SJCRH30 (cell line): ENCODE data around the gene SPNS3. TPM values are rescaled to one million over a fixed set of nuclear protein-coding genes. Genes with fewer than 3 reads are reported as not detected.

ENCODE experiments used
- DNase-seq, 2 experiments: peaks; one replicate each; pipeline ENCODE4 v3.0.0-alpha.2; 2015 to 2020
- H3K27ac ChIP-seq: fragments of 250-450 bp; sonication (Bioruptor Pico); 2 replicates; pipeline ENCODE4 v1.5.1; 2020; ENCODE audit warnings: mild to moderate bottlenecking, moderate library complexity
- H3K27me3 ChIP-seq: fragments of 250-450 bp; sonication (Bioruptor Pico); 2 replicates; pipeline ENCODE4 v1.5.1; 2020; ENCODE audit warnings: mild to moderate bottlenecking, moderate library complexity
- H3K36me3 ChIP-seq: fragments of 250-450 bp; sonication (Bioruptor Pico); 2 replicates; pipeline ENCODE4 v1.5.1; 2020; ENCODE audit warnings: mild to moderate bottlenecking, moderate library complexity
- H3K4me1 ChIP-seq: fragments of 250-450 bp; sonication (Bioruptor Pico); 2 replicates; pipeline ENCODE4 v1.5.1; 2020; ENCODE audit warnings: mild to moderate bottlenecking, moderate library complexity
- H3K4me3 ChIP-seq: fragments of 250-450 bp; sonication (Bioruptor Pico); 2 replicates; pipeline ENCODE4 v1.5.1; 2020; ENCODE audit warnings: mild to moderate bottlenecking, moderate library complexity
- H3K9me3 ChIP-seq: fragments of 250-450 bp; sonication (Bioruptor Pico); replicated peaks from 2 replicates; pipeline ENCODE4 v1.5.1; 2020; ENCODE audit warnings: mild to moderate bottlenecking, moderate library complexity
- total RNA-seq: library from RNA; depleted of rRNA; stranded (reverse); fragments of >200 nt; shearing (Covaris generic); gene quantifications from 2 replicates; pipeline ENCODE4 v1.2.3, GENCODE V29; 2014; rRNA removed

The SPNS3 gene
- not detected in 2 replicates for total RNA-seq

- Histone ChIP-seq H3K36me3 (no peaks in the 10 kb centered on the region), H3K4me1 (no peaks in the 10 kb centered on the region), H3K4me3 (no peak within 1 kb of the TSS), H3K27me3 (no peaks in the 10 kb centered on the region), H3K9me3 (no peaks in the 10 kb centered on the region), H3K27ac (no peak within 1 kb of the TSS)
- no peak for DNase-seq
These were observed at the start of gene SPNS3 for GRCh38 chr17:4433515-4434031. TSS of gene SPNS3 (plus strand) at chr17:4433940. CDS start at chr17:4433968, 28 bp downstream.

GRCh38 chr17:4386406-4386805 lies 47.3 kb upstream of the SPNS3 start:
- no peaks in the 10 kb centered on the region for H3K4me1 ChIP-seq

DNA sequence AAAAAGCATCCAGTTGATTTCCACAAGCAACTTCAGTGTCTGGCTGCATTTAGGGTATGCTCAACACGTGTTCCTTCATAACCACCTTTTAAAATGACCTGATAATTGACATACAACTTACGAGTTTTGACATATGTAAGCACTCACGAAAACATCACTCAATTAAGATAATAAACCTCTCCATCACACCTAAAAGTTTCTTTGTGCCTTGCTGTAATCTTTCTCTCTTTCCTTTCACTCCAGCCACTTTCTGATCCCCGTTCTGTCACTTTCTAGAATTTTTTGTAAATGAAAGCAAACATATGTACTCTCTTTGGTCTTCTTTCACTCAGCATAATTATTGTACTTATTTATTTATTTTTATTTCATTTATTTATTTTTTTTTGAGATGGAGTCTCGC lies 46.6 kb upstream of the SPNS3 start:
- no peaks in the 10 kb centered on the region for H3K27me3 ChIP-seq
- no peak overlapping the region for H3K4me3 ChIP-seq
- no peaks in the 10 kb centered on the region for H3K4me1 ChIP-seq
- no peak for DNase-seq
- no peaks in the 10 kb centered on the region for H3K9me3 ChIP-seq
- no peaks in the 10 kb centered on the region for H3K36me3 ChIP-seq
- H3K27ac ChIP-seq: no peak overlapping the region

More at GRCh38 chr17:4386406-4386805, 47.3 kb upstream of the SPNS3 start:
- Histone ChIP-seq H3K4me3 (no peak overlapping the region), H3K27me3 (no peaks in the 10 kb centered on the region), H3K27ac (no peak overlapping the region), H3K9me3 (no peaks in the 10 kb centered on the region), H3K36me3 (no peaks in the 10 kb centered on the region)
- no peak for DNase-seq

- Histone ChIP-seq H3K4me1 (no peaks in the 10 kb centered on the region), H3K27me3 (no peaks in the 10 kb centered on the region), H3K27ac (no peak overlapping the region), H3K4me3 (no peak overlapping the region), H3K9me3 (no peaks in the 10 kb centered on the region), H3K36me3 (no peaks in the 10 kb centered on the region)
- no peak for DNase-seq
These were observed 44.7 kb upstream of the SPNS3 start for GRCh38 chr17:4389079-4389478.

DNA sequence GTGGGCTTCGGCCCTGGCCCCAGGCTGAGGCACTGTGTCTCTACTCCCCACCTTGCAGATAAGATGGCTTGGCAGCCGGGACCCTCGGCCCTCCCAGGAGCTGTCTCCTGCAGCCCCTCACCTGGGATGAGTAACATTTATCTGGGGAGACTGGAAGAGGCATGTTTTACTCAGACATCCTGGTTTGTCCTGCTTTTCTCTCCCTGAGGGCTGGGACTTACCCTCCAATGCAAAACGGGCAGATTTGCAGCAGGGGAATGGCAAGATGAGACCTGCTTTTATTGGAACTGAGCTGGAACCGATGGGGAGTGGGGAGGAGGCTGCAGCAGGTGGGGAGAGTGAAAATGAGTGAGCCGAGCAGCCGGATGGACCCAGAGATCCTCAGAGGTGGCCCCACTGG lies 39.9 kb upstream of the SPNS3 start:
- Histone ChIP-seq H3K36me3 (no peaks in the 10 kb centered on the region), H3K27ac (no peak overlapping the region), H3K4me3 (no peak overlapping the region), H3K9me3 (no peaks in the 10 kb centered on the region), H3K27me3 (no peaks in the 10 kb centered on the region), H3K4me1 (no peaks in the 10 kb centered on the region)
- no peak for DNase-seq

GRCh38 chr17:4394208-4395110 lies 39.3 kb upstream of the SPNS3 start:
- H3K36me3 ChIP-seq: no peaks in the 10 kb centered on the region
- no peaks in the 10 kb centered on the region for H3K27me3 ChIP-seq
- no peaks in the 10 kb centered on the region for H3K9me3 ChIP-seq
- no peaks in the 10 kb centered on the region for H3K4me1 ChIP-seq
- no peak overlapping the region for H3K27ac ChIP-seq
- DNase-seq: no peak
- H3K4me3 ChIP-seq: no peak overlapping the region

GRCh38 chr17:4395111-4395478 lies 38.6 kb upstream of the SPNS3 start:
- no peak overlapping the region for H3K4me3 ChIP-seq
- H3K27me3 ChIP-seq: no peaks in the 10 kb centered on the region
- DNase-seq: no peak
- no peaks in the 10 kb centered on the region for H3K9me3 ChIP-seq
- no peaks in the 10 kb centered on the region for H3K4me1 ChIP-seq
- H3K36me3 ChIP-seq: no peaks in the 10 kb centered on the region
- H3K27ac ChIP-seq: no peak overlapping the region

DNA sequence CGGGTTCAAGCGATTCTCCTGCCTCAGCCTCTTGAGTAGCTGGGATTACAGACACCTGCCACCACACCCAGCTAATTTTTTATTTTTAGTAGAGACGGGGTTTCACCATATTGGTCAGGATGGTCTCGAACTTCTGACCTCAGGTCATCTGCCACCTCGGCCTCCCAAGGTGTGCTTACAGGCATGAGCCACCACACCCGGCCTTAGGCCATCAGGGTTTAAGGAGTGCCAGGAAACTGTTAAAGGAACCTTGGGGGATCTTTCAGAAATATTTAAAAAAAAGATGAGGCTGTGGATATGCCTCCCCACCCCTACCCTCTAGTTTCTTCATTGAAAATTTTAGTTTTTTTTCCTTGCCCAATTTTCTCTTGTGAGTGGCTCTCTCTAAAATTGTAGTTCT lies 35.9 kb upstream of the SPNS3 start:
- no peaks in the 10 kb centered on the region for H3K9me3 ChIP-seq
- no peak overlapping the region for H3K27ac ChIP-seq
- H3K36me3 ChIP-seq: no peaks in the 10 kb centered on the region
- H3K4me3 ChIP-seq: no peak overlapping the region
- no peaks in the 10 kb centered on the region for H3K27me3 ChIP-seq
- H3K4me1 ChIP-seq: no peaks in the 10 kb centered on the region
- no peak for DNase-seq

DNA sequence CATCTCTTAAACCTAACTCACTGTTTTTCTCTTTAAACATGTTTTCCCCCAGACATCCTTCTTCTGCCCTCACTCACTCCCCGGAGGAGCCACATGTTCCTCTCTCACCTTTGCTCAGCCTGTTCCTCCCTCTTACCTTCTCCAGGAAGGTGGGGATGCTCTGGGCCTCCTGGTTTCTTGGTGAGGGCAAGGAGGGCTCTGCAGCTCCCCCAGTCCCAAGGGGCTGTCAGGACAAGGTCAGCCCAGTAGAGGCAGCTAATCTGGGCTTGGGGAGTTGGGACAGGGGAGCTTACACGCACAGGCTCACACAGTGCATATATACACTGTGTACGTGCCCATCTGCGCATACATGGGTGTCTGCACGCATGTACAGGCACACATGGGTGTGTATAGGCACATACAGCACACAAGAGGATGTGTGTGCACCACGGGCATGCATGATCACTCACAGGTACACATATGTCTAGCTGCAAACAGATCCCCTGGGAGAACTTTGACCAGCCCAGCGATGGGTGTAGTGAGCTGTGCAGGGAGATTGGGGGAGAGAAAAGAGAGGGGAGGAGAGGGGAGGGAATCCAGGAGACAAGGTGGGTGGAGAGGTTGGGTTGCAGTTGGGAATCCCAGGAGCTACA lies 28.6 kb upstream of the SPNS3 start:
- Histone ChIP-seq H3K27ac (no peak overlapping the region), H3K36me3 (no peaks in the 10 kb centered on the region), H3K9me3 (no peaks in the 10 kb centered on the region), H3K4me3 (no peak overlapping the region), H3K27me3 (no peaks in the 10 kb centered on the region), H3K4me1 (no peaks in the 10 kb centered on the region)
- no peak for DNase-seq

GRCh38 chr17:4405699-4406098 lies 28.0 kb upstream of the SPNS3 start:
- H3K4me3 ChIP-seq: no peak overlapping the region
- H3K9me3 ChIP-seq: no peaks in the 10 kb centered on the region
- H3K27me3 ChIP-seq: no peaks in the 10 kb centered on the region
- no peak for DNase-seq
- no peaks in the 10 kb centered on the region for H3K4me1 ChIP-seq
- no peaks in the 10 kb centered on the region for H3K36me3 ChIP-seq
- no peak overlapping the region for H3K27ac ChIP-seq

GRCh38 chr17:4406386-4406785 lies 27.4 kb upstream of the SPNS3 start:
- Histone ChIP-seq H3K4me3 (no peak overlapping the region), H3K36me3 (no peaks in the 10 kb centered on the region), H3K9me3 (no peaks in the 10 kb centered on the region), H3K27me3 (no peaks in the 10 kb centered on the region), H3K4me1 (no peaks in the 10 kb centered on the region), H3K27ac (no peak overlapping the region)
- DNase-seq: no peak

DNA sequence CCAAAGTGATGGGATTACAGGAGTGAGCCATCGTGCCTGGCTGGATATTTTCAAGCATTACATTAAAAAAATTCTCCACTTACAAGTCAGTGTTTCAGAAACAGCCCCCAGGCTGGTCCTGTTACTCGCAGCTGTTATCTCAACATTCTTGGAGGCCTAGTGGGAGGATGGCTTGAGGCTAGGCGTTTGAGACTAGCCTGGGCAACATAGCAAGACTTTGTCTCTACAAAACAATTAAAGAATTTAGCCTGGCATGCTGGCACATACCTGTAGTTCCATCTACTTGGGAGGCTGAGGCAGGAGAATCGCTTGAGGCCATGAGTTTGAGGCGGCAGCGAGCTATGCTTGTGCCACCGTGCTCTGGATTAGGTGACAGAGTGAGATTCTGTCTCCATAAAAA lies 26.5 kb upstream of the SPNS3 start:
- H3K9me3 ChIP-seq: no peaks in the 10 kb centered on the region
- H3K36me3 ChIP-seq: no peaks in the 10 kb centered on the region
- H3K27me3 ChIP-seq: no peaks in the 10 kb centered on the region
- no peaks in the 10 kb centered on the region for H3K4me1 ChIP-seq
- peak in 1 of 2 experiments; percentile 29 for DNase-seq
- no peak overlapping the region for H3K27ac ChIP-seq
- no peak overlapping the region for H3K4me3 ChIP-seq

DNA sequence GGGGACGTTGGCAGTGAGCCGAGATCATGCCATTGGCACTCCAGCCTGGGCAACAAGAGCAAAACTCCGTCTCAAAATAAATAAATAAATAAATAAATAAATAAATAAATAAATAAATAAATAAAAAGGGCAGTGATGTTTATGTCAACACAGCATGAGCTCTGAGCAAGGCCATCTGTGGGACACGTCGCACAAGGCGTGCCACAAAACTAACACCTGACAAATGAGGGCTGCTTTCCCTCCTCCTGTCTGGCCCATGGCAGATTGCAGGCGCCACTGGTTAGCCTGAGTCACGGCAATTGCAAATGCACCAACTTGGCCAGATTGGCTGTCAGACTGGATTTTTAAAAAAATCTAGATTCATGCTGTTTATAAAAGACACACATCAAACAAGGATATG lies 25.9 kb upstream of the SPNS3 start:
- Histone ChIP-seq H3K27me3 (no peaks in the 10 kb centered on the region), H3K9me3 (no peaks in the 10 kb centered on the region), H3K4me3 (no peak overlapping the region), H3K36me3 (no peaks in the 10 kb centered on the region), H3K4me1 (no peaks in the 10 kb centered on the region), H3K27ac (no peak overlapping the region)
- DNase-seq: no peak

DNA sequence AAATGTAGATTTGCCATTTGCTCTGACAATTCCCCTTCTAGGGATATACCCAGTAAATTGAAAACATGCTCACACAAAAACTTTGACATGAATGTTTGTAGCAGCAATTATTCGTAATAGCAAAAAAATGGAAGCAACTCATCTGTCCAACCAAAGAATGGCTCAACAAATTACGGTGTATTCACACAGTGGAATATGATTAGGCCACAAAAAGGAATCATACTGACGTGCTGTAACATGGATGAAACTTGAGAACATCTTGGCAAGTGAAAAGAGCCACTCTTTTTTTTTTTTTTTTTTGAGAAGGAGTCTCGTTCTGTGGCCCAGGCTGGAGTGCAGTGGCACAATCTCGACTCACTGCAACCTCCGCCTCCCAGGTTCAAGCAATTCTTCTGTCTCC lies 24.1 kb upstream of the SPNS3 start:
- H3K27ac ChIP-seq: no peak overlapping the region
- no peaks in the 10 kb centered on the region for H3K9me3 ChIP-seq
- H3K27me3 ChIP-seq: no peaks in the 10 kb centered on the region
- no peak for DNase-seq
- H3K36me3 ChIP-seq: no peaks in the 10 kb centered on the region
- no peak overlapping the region for H3K4me3 ChIP-seq
- H3K4me1 ChIP-seq: no peaks in the 10 kb centered on the region

- no peaks in the 10 kb centered on the region for H3K27me3 ChIP-seq
- DNase-seq: no peak
- no peaks in the 10 kb centered on the region for H3K36me3 ChIP-seq
- H3K4me3 ChIP-seq: no peak overlapping the region
- no peaks in the 10 kb centered on the region for H3K4me1 ChIP-seq
- no peak overlapping the region for H3K27ac ChIP-seq
- H3K9me3 ChIP-seq: no peaks in the 10 kb centered on the region
These were observed 22.5 kb upstream of the SPNS3 start for GRCh38 chr17:4411201-4411600.
